ENCODE results near the gene ADGRD1.

GRCh38 chr12:131024721-131025120, 71.0 kb downstream of the ADGRD1 start:
- TF ChIP-seq CTCF (IDR thresholded peaks at IDR 0.05; ENCODE audit: low read depth, low read length) (no peak), MAX (IDR thresholded peaks at IDR 0.05; ENCODE audit: low read depth, low read length) (no peak)

All from NB4 (cell line).